ENCODE results near the gene FRMD1.

The FRMD1 gene

GRCh38 chr6:168039849-168040248 is 39.2 kb downstream of the FRMD1 start:
- DNase-seq: no peak

DNA sequence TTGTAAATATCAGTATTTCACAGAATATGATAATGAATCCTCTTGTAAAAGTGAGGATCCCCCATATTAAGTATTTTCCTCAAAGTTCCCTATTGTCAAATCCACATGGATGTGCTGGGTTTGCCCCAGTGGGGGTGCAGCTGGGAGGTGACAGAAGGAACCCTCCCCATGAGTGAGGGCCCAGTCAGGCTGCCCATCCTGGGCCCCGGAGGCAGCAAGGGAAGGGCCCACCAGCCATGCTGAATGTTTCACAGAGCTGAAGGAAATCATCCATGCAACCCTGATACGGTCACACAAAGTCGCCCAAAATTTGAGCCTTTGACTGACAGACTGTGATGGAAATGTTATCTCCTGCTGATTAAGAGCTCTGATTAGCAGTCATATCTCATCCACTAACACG is 39.7 kb downstream of the FRMD1 start:
- DNase-seq: no peak

DNA sequence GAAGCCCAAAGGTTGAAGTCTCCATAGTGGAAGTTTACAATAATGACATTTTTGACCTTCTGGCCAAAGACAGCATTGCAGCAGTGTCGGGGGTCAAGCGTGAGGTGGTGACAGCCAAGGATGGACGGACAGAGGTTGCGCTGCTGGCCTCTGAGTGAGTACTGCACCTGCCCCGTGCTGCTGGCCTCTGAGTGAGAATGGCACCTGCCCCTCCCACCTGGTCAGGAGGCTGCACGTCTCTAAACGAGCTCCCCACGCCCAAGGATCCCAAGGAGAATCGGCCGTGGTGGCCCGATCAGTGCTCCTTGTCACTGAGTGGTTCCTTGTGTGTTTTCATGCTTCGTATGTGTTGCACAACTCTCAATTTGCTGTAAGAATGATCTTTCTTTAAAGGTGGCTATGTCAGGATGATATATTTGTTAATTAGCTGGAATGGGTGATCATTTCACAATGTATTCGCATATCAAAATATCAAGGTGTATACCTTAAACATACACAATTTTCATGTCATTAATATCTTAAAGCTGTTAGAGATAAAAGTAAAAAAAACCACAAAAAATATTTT is 40.4 kb downstream of the FRMD1 start:
- no peak for DNase-seq

GRCh38 chr6:168037856-168038255 is 41.2 kb downstream of the FRMD1 start:
- DNase-seq: no peak

- DNase-seq: no peak
Observed at GRCh38 chr6:168037242-168037641, 41.8 kb downstream of the FRMD1 start.

DNA sequence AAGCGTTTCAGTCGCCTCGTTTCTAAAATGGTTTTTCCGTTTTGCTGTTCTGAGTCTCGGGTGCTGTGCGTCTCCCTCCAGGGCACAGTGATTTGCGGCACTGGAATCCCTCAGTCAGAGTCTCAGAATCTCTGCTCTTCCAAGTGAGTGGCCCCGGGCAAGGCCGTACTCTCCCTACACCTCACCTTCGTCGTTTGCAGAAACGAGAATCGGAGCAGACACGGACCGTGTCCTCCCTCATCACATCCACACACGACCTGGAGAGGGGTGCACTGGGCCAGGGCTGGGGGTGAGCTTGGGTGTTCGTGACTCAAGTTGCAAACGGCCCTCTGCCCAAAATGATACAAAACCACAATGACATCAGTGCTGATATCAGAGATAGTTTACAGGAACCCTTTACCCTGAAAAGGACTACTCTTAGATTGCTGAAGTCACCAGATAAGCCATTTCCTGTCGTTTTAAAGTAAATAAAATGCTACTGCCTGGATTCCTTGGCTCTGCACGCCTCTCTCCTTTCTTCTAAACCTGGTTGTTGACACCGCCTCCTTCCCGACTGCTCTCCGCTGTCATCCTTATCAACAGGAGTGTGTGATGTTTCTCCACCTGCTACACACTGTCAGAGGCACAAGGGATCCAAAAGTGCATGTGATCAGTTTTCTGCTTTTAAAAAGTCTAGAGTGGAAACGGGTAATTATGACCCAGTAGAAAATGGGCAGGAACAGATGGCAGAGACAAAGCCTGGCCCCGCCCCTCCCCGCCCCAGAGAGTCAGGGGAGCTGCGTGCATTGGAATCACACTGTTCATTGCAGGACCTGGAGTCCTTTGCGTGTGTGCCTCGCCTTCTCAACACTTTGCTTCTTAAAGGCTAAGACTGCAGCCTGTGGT is 43.1 kb downstream of the FRMD1 start:
- no peak for DNase-seq

GRCh38 chr6:168035098-168035660 is 43.8 kb downstream of the FRMD1 start:
- DNase-seq: peak; percentile 26

DNA sequence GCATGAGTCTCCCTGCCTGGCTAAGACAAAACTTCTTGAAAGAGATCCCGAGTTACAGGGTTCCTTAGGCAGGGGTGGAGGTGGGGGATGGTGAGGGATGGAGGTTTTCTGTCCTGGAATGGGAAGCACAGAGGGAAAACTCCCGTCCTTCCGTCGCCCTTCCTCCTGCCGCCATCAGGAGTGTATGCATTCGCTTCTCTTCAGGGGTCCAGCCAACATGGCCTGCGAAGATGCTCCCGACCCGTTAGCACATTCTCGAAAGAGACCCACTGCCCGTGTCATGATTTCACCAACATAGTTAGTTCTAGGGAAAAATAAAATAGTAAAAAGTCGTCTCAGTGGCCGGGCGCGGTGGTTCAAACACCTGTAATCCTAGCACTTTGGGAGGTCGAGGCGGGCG is 44.5 kb downstream of the FRMD1 start:
- DNase-seq: no peak

DNA sequence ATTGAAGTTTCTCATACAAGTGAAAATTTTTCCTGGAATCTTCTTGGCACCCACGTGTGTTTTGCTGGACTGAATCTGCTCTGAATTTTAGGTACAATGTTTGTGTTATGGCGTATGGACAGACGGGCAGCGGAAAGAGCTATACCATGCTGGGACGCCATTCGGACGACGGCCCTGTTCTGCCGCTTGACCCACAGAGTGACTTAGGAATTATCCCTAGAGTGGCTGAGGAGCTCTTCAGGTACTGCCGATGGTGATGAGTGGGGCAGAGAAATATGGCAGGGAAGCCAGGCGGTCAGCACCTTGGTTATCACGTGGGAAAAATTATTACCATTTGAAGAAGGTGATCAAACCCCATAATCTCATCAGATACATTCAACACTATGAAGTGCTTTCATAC is 45.2 kb downstream of the FRMD1 start:
- DNase-seq: no peak

DNA sequence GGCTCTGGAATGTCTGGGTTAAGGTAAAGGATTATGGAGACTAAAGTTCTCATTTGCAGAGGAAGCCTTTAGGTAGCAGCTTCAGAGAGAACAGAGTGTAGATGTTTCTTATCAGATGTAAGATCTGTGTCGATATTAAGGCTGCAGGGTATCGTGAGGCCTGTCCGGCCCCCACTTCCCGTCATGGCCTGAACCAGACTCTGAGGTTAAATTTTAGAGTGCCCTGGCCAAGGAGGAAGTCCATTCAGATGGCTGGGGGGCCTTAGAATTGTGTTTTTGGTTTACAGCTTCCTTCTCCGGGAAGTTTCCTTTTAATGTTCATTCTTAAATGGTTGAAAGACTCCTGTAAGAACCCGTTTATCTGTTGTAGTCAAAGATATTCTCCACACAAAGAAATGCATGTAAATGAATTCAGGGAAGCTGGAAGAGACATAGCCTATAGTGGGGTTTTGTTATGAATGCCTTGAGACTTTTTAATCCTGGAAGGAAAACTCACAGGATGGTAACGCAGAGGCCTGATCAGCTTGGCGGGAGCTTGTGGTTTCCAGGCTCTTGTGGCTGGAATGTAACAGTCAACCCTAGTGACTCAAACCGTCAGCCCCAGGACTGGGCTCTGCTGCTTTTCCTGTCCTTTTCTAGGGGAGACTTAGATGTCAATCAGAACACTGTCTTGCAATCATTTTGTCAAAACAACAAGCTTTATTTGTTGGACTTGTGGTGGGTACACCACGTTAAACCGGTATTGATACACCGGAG is 46.8 kb downstream of the FRMD1 start:
- DNase-seq: peak; percentile 29

GRCh38 chr6:168031411-168031971 is 47.5 kb downstream of the FRMD1 start:
- DNase-seq: no peak

DNA sequence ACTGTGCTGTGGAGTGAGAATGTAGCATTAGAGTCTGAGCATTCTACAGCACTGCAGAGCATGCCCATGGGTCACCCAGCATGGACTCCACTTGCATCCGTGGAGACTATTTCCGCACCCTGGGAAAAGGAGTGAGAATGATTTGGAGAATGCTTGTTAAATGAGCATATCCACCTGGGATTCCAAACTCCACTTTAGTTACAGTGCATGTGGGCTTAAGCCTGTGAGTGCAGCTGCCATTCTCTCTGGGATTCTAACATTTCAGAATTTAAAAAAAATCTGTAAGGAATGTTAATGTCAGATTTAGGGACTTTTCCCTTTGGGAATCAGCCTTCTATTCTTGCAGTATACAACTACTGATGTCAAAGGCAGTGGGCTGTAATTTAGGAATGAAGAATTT is 48.1 kb downstream of the FRMD1 start:
- no peak for DNase-seq

- no peak for DNase-seq
Observed at GRCh38 chr6:168030218-168030746, 48.7 kb downstream of the FRMD1 start.

DNA sequence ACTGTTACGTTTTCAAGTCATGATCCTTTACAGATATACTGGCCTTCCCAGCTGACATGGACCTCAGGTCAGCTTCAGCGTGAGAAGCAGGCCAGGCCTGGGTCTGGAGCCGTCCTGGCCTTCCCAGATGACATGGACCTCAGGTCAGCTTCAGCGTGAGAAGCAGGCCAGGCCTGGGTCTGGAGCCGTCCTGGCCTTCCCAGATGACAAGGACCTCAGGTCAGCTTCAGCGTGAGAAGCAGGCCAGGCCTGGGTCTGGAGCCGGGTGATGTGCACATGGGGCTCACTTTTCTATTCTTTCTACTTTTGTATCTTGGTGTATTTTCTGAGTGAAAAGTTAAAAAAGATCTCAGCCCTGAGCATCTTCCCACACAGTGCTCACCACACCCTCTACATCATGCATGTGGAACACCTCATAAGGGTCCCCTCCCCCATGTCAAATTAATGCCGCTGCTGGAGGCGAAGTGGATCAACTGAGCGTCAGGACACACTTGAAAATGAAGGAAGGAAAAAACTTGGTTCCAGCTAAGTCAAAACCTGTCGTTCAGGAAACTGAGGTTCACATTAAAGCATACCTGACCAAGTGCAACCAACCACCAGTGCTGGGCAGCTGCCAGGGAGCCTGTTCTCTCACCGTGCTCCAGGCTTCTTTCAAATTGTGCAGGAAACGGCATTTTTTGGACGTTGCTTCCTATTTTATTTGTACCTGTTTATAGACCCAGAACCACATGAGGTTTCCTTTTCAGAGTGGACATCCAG is 49.4 kb downstream of the FRMD1 start:
- DNase-seq: no peak

DNA sequence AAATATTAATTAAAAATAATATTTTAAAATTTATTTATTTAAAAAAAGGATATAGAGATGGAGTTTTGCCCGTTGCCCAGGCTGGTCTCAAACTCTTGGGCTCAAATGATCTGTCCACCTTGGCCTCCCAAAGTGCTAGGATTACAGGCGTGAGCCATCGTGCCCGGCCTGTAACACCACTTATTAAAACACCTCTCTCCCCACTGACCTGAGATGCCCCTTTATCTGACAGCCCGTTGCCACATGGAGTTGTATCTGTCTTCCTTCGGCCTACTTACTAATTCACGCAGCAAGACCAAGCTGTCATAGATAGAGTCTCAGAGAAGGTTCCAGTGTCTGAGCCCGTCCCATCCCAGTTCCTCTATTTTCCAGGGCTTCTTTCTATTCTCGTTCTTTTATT is 50.8 kb downstream of the FRMD1 start:
- DNase-seq: no peak

GRCh38 chr6:168027521-168027920 is 51.5 kb downstream of the FRMD1 start:
- DNase-seq: no peak

DNA sequence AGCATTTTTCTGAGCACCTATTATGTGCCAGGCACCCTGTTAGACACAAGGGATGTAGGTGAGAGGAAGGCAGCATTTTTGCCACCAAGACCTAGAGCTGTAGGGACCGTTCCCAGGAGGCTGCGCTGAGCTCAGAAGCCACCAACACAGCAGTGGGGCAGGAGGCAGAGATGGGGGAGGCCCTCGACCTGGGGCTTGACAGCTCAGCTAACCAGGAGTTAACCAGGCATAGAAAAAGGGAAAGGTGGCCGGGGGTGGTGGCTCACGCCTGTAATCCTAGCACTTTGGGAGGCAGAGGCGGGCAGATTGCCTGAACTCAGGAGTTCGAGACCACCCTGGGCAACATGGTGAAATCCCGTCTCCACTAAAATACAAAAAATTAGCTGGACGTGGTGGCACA is 52.1 kb downstream of the FRMD1 start:
- no peak for DNase-seq

GRCh38 chr6:168025831-168026710 is 52.9 kb downstream of the FRMD1 start:
- DNase-seq: no peak

DNA sequence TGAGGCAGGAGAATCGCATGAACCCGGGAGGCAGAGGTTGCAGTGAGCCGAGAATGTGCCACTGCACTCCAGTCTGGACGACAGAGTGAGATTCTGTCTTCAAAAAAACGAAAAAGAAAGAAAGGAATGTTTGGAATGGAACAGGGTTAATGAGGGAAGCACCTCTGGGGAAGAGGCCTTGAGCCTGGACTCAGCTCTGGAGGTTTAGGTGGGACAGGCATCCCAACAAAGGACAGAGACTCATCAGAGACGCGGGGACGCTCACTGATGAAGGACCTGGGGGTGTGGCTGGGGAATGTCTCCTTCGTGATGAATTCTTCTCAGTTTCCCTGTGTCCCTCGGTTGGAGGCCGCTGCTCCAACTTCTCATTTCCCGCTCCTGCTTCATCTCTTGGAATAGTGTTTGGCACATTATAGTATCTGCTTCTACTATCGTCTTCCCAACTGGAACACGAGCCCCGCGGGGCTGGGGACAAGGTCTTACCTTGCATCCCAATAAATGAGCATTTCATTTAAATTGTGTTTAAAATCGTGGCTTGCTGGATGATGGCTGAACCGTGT is 54.0 kb downstream of the FRMD1 start:
- DNase-seq: no peak

DNA sequence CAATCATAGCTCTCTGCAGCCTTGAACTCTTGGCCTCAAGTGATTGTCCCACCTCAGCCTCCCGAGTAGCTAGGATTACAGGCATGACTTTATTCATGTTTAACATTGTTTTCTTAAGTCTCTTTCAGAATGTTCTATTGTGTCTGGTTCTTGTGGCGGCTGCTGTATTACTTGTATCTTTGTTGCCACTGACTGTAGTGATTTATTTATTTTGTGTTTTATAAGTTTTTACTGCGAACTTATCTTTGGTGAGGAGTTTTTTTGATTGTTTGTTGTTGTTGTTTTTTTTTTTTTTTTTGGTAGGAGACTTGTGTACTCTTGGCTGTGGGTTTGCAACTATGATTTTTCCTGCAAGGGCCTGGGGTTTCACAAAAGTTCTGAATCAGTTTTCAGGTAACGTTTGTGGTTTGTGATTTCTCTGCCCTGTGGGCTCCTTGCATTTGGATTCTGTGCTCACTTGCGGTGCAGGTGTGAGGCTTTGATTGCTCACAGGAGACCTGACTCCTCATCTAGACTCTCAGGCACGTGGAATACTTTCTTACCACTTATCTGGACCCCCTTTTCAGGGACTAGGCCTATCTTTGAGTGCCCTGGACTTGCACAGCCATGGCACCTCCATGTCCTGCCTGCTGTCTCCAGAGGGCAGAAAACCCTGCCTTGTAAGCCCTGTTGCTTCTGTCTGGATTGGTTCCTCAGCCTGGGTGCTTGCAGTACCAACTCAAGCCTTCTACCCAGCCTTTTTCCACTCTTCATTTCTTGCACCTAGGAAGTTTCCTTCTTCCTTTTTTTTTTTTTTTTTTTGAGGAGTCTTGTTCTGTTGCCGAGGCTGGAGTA is 56.3 kb downstream of the FRMD1 start:
- DNase-seq: no peak

All from kidney glomerular epithelial cell (primary cell).